Calu3 (cell line): ENCODE measurements around the gene PPP2R3B. TPM values are rescaled to one million over a fixed set of nuclear protein-coding genes. Genes with fewer than 3 reads are reported as not detected.

Experiments
- BruUV-seq: library from RNA; stranded (reverse); fragments of 400-500 nt; replicated peaks from 2 replicates; lab custom pipeline; 2021; lab: Mats Ljungman, UMichigan
- CTCF ChIA-PET: fragments of 300-600 bp; sonication (Branson Sonifier 250); formaldehyde crosslinking; loops from one replicate; lab custom pipeline; 2022; ENCODE audit warnings: antibody characterized with exemption; lab: Charles Lee
- DNase-seq: peaks from one replicate; pipeline ENCODE4 v3.0.0; 2022
- H3K27ac Mint-ChIP-seq: one replicate; pipeline ENCODE4 v1.8.0; 2022; ENCODE audit warnings: mixed read lengths; ENCODE audit not compliant: unreplicated experiment
- H3K27me3 Mint-ChIP-seq: one replicate; pipeline ENCODE4 v1.8.0; 2022; ENCODE audit warnings: mixed read lengths; ENCODE audit not compliant: unreplicated experiment
- H3K36me3 Mint-ChIP-seq: one replicate; pipeline ENCODE4 v1.8.0; 2022; ENCODE audit warnings: mild to moderate bottlenecking, moderate library complexity, mixed read lengths; ENCODE audit not compliant: insufficient read depth, unreplicated experiment
- H3K4me1 Mint-ChIP-seq: one replicate; pipeline ENCODE4 v1.8.0; 2022; ENCODE audit warnings: mild to moderate bottlenecking, low read depth, mixed read lengths; ENCODE audit not compliant: unreplicated experiment
- H3K4me3 Mint-ChIP-seq: one replicate; pipeline ENCODE4 v1.8.0; 2022; ENCODE audit warnings: mild to moderate bottlenecking, low read depth, moderate library complexity, mixed read lengths; ENCODE audit not compliant: unreplicated experiment
- H3K9me3 Mint-ChIP-seq: one replicate; pipeline ENCODE4 v1.8.0; 2022; ENCODE audit warnings: low read depth, mixed read lengths; ENCODE audit not compliant: unreplicated experiment
- intact Hi-C: fragments of 100-400 bp; cut with micrococcal nuclease; formaldehyde crosslinking; loops from one replicate; pipeline ENCODE4 v1.10.0; 2022; ENCODE audit not compliant: unreplicated experiment
- total RNA-seq: library from RNA; stranded (reverse); gene quantifications from 2 replicates; pipeline ENCODE4 v1.2.3, GENCODE V29; 2022
- TF ChIP-seq, protein P1 (sequence below): fragments of 200-600 bp; IDR thresholded peaks from one replicate; pipeline ENCODE4 v1.8.0; 2022; ENCODE audit warnings: antibody characterized with exemption; ENCODE audit not compliant: unreplicated experiment

The PPP2R3B gene
- total RNA-seq, 1 experiment from 2014 or later, result 25.4 TPM

DNA sequence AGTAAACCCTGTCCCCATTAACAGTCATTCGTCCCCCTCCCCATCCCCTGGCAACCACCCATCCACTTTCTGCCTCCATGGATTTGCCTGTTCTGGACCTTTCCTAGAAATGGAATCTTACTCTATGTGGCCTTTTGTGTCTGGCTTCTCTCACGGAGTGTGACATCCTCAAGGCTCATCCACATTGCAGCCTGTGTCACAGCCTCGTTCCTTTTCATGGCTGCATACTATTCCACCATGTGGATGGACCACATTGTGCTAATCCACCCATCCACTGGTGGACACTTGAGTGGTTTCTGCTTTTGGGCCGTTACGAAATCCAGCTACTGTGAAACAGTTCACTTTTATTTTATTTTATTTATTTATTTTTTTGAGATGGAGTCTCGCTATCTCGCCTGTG, 8.1 kb upstream of the PPP2R3B start:
- Mint-ChIP-seq H3K36me3 (no peaks in the 10 kb centered on the region), H3K4me3 (no peak overlapping the region), H3K9me3 (no peaks in the 10 kb centered on the region), H3K27me3 (no peaks in the 10 kb centered on the region), H3K27ac (no peak overlapping the region), H3K4me1 (no peaks in the 10 kb centered on the region)
- intact Hi-C loops, result no loop called here
- TF ChIP-seq, protein P1, sequence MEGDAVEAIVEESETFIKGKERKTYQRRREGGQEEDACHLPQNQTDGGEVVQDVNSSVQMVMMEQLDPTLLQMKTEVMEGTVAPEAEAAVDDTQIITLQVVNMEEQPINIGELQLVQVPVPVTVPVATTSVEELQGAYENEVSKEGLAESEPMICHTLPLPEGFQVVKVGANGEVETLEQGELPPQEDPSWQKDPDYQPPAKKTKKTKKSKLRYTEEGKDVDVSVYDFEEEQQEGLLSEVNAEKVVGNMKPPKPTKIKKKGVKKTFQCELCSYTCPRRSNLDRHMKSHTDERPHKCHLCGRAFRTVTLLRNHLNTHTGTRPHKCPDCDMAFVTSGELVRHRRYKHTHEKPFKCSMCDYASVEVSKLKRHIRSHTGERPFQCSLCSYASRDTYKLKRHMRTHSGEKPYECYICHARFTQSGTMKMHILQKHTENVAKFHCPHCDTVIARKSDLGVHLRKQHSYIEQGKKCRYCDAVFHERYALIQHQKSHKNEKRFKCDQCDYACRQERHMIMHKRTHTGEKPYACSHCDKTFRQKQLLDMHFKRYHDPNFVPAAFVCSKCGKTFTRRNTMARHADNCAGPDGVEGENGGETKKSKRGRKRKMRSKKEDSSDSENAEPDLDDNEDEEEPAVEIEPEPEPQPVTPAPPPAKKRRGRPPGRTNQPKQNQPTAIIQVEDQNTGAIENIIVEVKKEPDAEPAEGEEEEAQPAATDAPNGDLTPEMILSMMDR, result no peak
- no peak for DNase-seq
- CTCF ChIA-PET, result no interaction called here
- BruUV-seq, result no TSS peak

DNA sequence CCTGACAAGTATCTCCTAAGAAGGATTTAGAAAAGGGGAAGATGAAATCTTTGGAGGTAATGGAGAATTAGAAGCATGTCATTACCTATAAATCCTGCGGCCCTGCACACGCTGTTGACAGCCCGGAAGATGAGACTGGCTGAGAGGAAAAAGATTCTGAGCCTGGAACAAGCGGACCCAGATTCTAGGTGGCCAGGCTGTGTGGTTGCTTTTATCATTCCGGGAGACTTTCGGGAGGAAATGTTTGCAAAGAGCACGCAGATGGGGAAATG, 5.8 kb upstream of the PPP2R3B start:
- Mint-ChIP-seq H3K4me3 (no peak overlapping the region), H3K27ac (no peak overlapping the region), H3K9me3 (no peaks in the 10 kb centered on the region), H3K4me1 (no peaks in the 10 kb centered on the region), H3K36me3 (no peaks in the 10 kb centered on the region), H3K27me3 (no peaks in the 10 kb centered on the region)
- CTCF ChIA-PET, result no interaction called here
- no TSS peak for BruUV-seq
- DNase-seq, result no peak
- intact Hi-C loops, result no loop called here
- TF ChIP-seq, protein P1, result no peak

DNA sequence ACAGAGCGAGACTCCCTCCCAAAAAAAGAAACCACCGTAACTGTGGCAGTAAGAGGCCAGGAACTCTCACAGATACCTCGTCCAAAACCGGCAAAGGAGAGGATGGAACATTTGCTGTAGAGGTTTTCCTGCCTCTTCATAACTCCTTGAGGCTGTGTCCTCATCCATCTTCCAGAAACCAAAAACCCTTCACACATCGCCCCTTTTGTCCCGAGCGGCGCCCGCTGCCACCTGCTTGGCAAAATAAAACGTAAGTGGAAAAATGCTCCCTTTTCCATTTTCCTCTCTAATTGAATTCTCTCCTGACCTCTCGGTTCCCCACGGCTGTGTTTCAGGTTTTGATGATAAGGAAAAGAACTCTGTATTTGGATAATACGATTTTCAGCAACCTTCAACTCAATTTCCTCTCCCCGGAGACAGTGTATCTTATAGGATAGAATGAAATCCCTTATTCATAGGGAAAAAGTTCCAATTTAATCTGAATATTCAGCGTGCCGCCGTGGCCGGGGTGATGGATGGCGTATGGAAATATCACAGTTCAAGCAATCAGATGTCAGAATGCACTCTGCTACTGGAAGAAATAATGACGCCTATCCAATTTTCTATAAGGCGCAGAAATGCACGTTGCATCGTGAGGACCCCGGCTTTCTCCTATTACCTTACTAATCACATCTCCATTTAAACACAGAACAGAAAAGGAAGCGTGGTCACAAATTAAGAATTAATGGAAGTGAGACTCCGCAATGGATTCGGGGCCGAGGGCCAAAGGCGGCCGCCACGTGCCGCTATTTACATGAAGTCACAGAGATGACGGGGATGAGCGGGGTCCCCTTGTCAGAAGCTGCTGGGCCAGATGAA, 5.2 kb upstream of the PPP2R3B start:
- H3K27me3 Mint-ChIP-seq, result no peaks in the 10 kb centered on the region
- intact Hi-C loops, result no loop called here
- no peak for DNase-seq
- no TSS peak for BruUV-seq
- H3K4me1 Mint-ChIP-seq, result no peaks in the 10 kb centered on the region
- H3K4me3 Mint-ChIP-seq, result no peak overlapping the region
- H3K9me3 Mint-ChIP-seq, result no peaks in the 10 kb centered on the region
- H3K36me3 Mint-ChIP-seq, result peaks cover 6% of the 10 kb centered on the region
- CTCF ChIA-PET, result no interaction called here
- H3K27ac Mint-ChIP-seq, result no peak overlapping the region
- TF ChIP-seq, protein P1, result no peak

DNA sequence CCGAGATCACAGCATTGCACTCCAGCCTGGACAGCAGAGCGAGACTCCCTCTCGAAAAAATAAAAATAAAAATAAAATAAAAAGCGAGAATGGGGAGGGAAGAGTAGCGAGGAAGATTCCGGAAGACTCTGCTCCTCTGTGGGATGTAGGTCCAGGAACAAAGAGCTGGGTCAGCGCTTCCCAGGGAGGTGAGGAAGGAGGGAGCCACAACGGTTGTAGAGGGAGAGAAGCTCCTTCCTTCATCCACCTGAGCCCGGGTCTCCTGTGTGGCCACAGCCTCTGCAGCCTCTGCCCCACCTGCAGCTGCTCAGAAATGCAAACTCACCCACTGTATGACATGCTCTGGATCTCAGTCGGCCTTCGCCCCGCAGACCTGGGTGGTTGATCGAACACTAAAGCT, 3.8 kb upstream of the PPP2R3B start:
- Mint-ChIP-seq H3K9me3 (no peaks in the 10 kb centered on the region), H3K27ac (no peak overlapping the region), H3K4me1 (no peaks in the 10 kb centered on the region), H3K27me3 (no peaks in the 10 kb centered on the region), H3K36me3 (peaks cover 10% of the 10 kb centered on the region), H3K4me3 (no peak overlapping the region)
- BruUV-seq, result no TSS peak
- TF ChIP-seq, protein P1, result no peak
- intact Hi-C loops, result no loop called here
- no peak for DNase-seq
- CTCF ChIA-PET, result no interaction called here
